ENCODE data around the gene CAMK1D. TPM values are rescaled to one million over a fixed set of nuclear protein-coding genes. Genes with fewer than 3 reads are reported as not detected.
A peak's percentile ranks its signal among the peaks of the same experiment; 100 is the strongest.

CAMK1D gene
- total RNA-seq, 1 donor from 2014 or later: 22.5 TPM

GRCh38 chr10:12507165-12507850 is 158.0 kb downstream of the CAMK1D start:
- DNase-seq: no peak
- no peaks in the 10 kb centered on the region for H3K27me3 ChIP-seq (ENCODE audit: low read depth)
- no peak overlapping the region for H3K27ac ChIP-seq
- H3K36me3 ChIP-seq: no peaks in the 10 kb centered on the region
- H3K9me3 ChIP-seq: no peaks in the 10 kb centered on the region
- no peak overlapping the region for H3K4me3 ChIP-seq
- TF ChIP-seq, protein P1, sequence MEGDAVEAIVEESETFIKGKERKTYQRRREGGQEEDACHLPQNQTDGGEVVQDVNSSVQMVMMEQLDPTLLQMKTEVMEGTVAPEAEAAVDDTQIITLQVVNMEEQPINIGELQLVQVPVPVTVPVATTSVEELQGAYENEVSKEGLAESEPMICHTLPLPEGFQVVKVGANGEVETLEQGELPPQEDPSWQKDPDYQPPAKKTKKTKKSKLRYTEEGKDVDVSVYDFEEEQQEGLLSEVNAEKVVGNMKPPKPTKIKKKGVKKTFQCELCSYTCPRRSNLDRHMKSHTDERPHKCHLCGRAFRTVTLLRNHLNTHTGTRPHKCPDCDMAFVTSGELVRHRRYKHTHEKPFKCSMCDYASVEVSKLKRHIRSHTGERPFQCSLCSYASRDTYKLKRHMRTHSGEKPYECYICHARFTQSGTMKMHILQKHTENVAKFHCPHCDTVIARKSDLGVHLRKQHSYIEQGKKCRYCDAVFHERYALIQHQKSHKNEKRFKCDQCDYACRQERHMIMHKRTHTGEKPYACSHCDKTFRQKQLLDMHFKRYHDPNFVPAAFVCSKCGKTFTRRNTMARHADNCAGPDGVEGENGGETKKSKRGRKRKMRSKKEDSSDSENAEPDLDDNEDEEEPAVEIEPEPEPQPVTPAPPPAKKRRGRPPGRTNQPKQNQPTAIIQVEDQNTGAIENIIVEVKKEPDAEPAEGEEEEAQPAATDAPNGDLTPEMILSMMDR (IDR thresholded peaks at IDR 0.05): no peak
- no peaks in the 10 kb centered on the region for H3K4me1 ChIP-seq
- intact Hi-C loops (cut with DNase I): no loop called here
- ATAC-seq: no peak

- intact Hi-C loops (cut with DNase I): no loop called here
Observed at GRCh38 chr10:12508165-12508564, 158.8 kb downstream of the CAMK1D start.

DNA sequence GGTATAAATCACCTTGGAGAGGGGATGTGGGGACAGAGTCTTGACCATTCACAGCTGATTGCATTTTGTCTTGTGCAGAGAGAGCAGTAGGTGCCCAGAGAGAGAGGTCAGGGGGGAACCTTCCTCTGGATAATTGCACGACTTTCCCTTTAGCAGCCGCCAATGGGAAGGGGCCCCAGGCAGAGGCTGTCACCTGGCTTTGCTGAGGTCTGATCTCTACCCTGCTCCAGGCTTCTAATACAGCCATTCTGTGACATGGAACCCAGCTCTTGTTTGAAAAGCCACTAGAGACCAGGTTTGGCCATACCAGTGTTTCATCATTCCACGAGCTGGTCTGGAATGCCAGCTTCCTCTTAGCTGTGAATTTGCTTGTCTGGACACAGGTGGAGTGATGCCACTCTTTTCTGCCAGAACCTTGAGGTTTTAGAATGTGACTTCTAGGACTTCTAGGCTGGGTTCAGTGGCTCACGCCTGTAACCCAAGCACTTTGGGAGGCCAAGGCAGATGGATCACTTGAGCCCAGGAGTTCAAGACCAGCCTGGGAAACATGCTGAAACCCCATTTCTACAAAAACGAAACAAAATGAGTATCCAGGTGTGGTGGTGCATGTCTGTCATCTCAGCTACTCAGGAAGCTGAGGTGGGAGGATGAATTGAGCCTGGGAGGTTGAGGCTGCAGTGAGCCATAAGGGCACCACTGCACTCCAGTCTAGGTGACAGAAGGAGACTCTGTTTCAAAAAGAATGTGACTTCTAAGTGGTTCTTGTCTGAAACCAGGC is 159.9 kb downstream of the CAMK1D start:
- no peak for DNase-seq

More at GRCh38 chr10:12508165-12508564, 158.8 kb downstream of the CAMK1D start:
- Histone ChIP-seq H3K4me1 (no peaks in the 10 kb centered on the region), H3K9me3 (no peaks in the 10 kb centered on the region), H3K27ac (no peak overlapping the region), H3K36me3 (no peaks in the 10 kb centered on the region), H3K27me3 (ENCODE audit: low read depth) (no peaks in the 10 kb centered on the region), H3K4me3 (no peak overlapping the region)
- ATAC-seq: no peak
- no peak for DNase-seq
- TF ChIP-seq, protein P1 (IDR thresholded peaks at IDR 0.05): no peak

GRCh38 chr10:12509794-12510100 is 160.4 kb downstream of the CAMK1D start:
- intact Hi-C loops (cut with DNase I): no loop called here
- TF ChIP-seq, protein P1 (IDR thresholded peaks at IDR 0.05): no peak
- ATAC-seq (no peak), DNase-seq (no peak)
- Histone ChIP-seq H3K4me3 (no peak overlapping the region), H3K9me3 (no peaks in the 10 kb centered on the region), H3K4me1 (no peaks in the 10 kb centered on the region), H3K27me3 (ENCODE audit: low read depth) (no peaks in the 10 kb centered on the region), H3K36me3 (no peaks in the 10 kb centered on the region), H3K27ac (no peak overlapping the region)

More for the DNA sequence above, 159.9 kb downstream of the CAMK1D start:
- no peak overlapping the region for H3K27ac ChIP-seq
- H3K9me3 ChIP-seq: no peaks in the 10 kb centered on the region
- no peaks in the 10 kb centered on the region for H3K36me3 ChIP-seq
- H3K27me3 ChIP-seq (ENCODE audit: low read depth): no peaks in the 10 kb centered on the region
- intact Hi-C loops (cut with DNase I): no loop called here
- H3K4me3 ChIP-seq: no peak overlapping the region
- peak in 1 of 2 donors; percentile 16 for ATAC-seq
- no peaks in the 10 kb centered on the region for H3K4me1 ChIP-seq
- TF ChIP-seq, protein P1 (IDR thresholded peaks at IDR 0.05): no peak

GRCh38 chr10:12510501-12510941 is 161.2 kb downstream of the CAMK1D start:
- ATAC-seq (no peak), DNase-seq (no peak)
- Histone ChIP-seq H3K27ac (no peak overlapping the region), H3K4me3 (no peak overlapping the region), H3K36me3 (no peaks in the 10 kb centered on the region), H3K4me1 (no peaks in the 10 kb centered on the region), H3K9me3 (no peaks in the 10 kb centered on the region), H3K27me3 (ENCODE audit: low read depth) (no peaks in the 10 kb centered on the region)
- intact Hi-C loops (cut with DNase I): no loop called here
- TF ChIP-seq, protein P1 (IDR thresholded peaks at IDR 0.05): no peak
